Heart left ventricle (tissue), 16 donors: ENCODE results near the gene PCGF1. TPM values are rescaled to one million over a fixed set of nuclear protein-coding genes. Genes with fewer than 3 reads are reported as not detected.
A peak's percentile ranks its signal among the peaks of the same experiment; 100 is the strongest.
"Not testable (repeated sequence)": the region's sequence is repeated elsewhere in the genome, so short reads cannot be mapped to it uniquely, and the experiment has no call there.

Source experiments
- ATAC-seq, 4 donors: fragments of 200-7000 bp; cut with Tn5 transposase; one replicate each; pipeline ENCODE4 v1.9.1; 2020 to 2022; ENCODE audit warnings: moderate library complexity in 4 of 4, mild to moderate bottlenecking in 3 of 4, moderate number of reproducible peaks in 1 of 4
- DNase-seq, 5 donors: peaks; one replicate each; pipeline ENCODE4 v3.0.0-alpha.2; 2020
- H3K27ac ChIP-seq, 12 donors: fragments of 200-600 bp; sonication (generic) in 4 of 12; one replicate each; pipeline versions ENCODE4 v1.5.0 to v1.8.0; 2016 to 2022; ENCODE audit warnings: mild to moderate bottlenecking in 2 of 12
- H3K27me3 ChIP-seq, 9 donors: fragments of 200-600 bp; sonication (generic) in 2 of 9; one replicate each; pipeline versions ENCODE4 v1.5.1 to v1.8.0; 2016 to 2022; ENCODE audit warnings: mild to moderate bottlenecking in 3 of 9
- H3K36me3 ChIP-seq, 9 donors: fragments of 200-600 bp; sonication (generic) in 2 of 9; one replicate each; pipeline versions ENCODE4 v1.5.0 to v1.8.0; 2018 to 2022; ENCODE audit warnings: mild to moderate bottlenecking in 2 of 9
- H3K4me1 ChIP-seq, 12 donors: fragments of 200-600 bp; sonication (generic) in 4 of 12; one replicate each; pipeline versions ENCODE4 v1.5.0 to v1.8.0; 2016 to 2022; ENCODE audit warnings: mild to moderate bottlenecking in 3 of 12
- H3K4me3 ChIP-seq, 12 donors: fragments of 200-600 bp; sonication (generic) in 4 of 12; one replicate each; pipeline versions ENCODE4 v1.5.0 to v1.8.0; 2017 to 2022; ENCODE audit warnings: mild to moderate bottlenecking in 9 of 12, moderate library complexity in 4 of 12
- H3K9me3 ChIP-seq, 12 donors: fragments of 200-600 bp; sonication (generic) in 4 of 12; one replicate each; pipeline versions ENCODE4 v1.5.0 to v1.8.0; 2016 to 2022; ENCODE audit warnings: mild to moderate bottlenecking in 1 of 12
- CTCF ChIP-seq, 12 donors: fragments of 200-600 bp; sonication (generic) in 4 of 12; IDR thresholded peaks; one replicate each; pipeline versions ENCODE4 v1.5.0 to v1.8.0; 2018 to 2022; ENCODE audit warnings: antibody characterized with exemption in 12 of 12, mild to moderate bottlenecking in 5 of 12
- POLR2A ChIP-seq, 2 donors: fragments of 450-650 bp; IDR thresholded peaks; one replicate each; pipeline ENCODE4 v1.6.1; 2017; ENCODE audit warnings: antibody characterized with exemption in 2 of 2, mild to moderate bottlenecking in 2 of 2, moderate library complexity in 2 of 2
- WGBS, 4 donors: extraction: QIAGEN DNeasy Blood & Tissue Kit in 2 of 4; methylation state at CpG; one replicate each; pipeline versions ENCODE4 v1.1.5 to v1.1.7; 2013 to 2018; 5-methylcytosine and 5-hydroxymethylcytosine counted together
- intact Hi-C, 10 donors: fragments of 100-400 bp; cut with DNase I; formaldehyde crosslinking; loops; one replicate each; pipeline versions ENCODE4 v1.11.1 to v1.14.2; 2022
- polyA plus RNA-seq, 2 donors: library from polyadenylated mRNA; stranded (reverse); fragments of 200-250 nt; gene quantifications; one replicate each; pipeline ENCODE4 v1.2.3, GENCODE V29; 2013
- total RNA-seq, 9 donors: library from RNA; depleted of rRNA in 2 of 9; stranded (reverse); fragments of >200 nt in 2 of 9; fragmentation: NEBNext Ultra II Directional in 3 of 9; extraction: Animal tissue kit (Norgen Biotek cat#: 25700) in 3 of 9; gene quantifications; one replicate each; pipeline versions ENCODE4 v1.1.0 to v1.2.4, GENCODE V29; 2016 to 2023
- donor health status: ischemic (EF 13 %, LVEDD 7.1; RV severe dilation, severe dysfunction).
- donor health status: healthy with polysubstance abuse.
- donor health status: DM: no; HTN: yes; CAD: no.
- donor health status: DM: no; HTN: no; CAD: no.
- donor health status: ischemic (EF 25% LVEDD 6.9; RV normal size, moderate dysfunction).
- donor health status: ischemic (EF 25% LVEDD 5.7; RV mildly dilated, moderate dysfunction).
- donor health status: healthy.
- donor health status: DM: yes; HTN: yes; CAD: no.
- donor health status: ischemic (EF 35%, LVEDD 5.7; RV mildly dilated, moderate dysfunction).
- donor health status: nonischemic (EF 11% LVEDD 7.7; RV severe dilation, severe dysfunction).
- donor health status: DM: yes; HTN: yes; CAD: no.
- donor health status: PGD.
- donor health status: ischemic (EF 29% LVEDD 5.4; RV normal size, mild dysfunction).
- donor health status: nonischemic (EF 23%, LVEDD 6.1; RV moderate dilation, normal function).

The PCGF1 gene
- total and polyA plus RNA-seq, 11 donors = 10.6 to 24.9 (median 19.2) TPM

DNA sequence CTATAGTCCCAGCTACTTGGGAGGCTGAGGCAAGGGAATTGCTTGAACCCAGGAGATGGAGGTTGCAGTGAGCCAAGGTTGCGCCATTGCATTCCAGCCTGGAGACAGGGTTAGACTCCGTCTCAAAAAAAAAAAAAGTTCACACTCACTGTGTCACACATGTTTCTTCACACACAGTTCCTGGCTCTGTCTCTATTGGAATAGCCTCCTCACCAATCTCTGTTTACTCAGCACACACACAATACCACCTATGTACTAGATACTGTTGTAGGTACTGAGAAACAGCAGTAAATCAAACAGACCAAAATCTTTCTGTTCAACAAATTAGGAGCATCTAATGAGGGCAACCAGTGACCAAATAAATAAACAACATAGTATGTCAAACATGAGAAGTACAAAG is 21.4 kb downstream of the PCGF1 start:
- Histone ChIP-seq H3K27ac (no peak overlapping the region), H3K4me1 (peaks cover 5 to 23% (median 19%) of the 10 kb centered on the region in 12 donors), H3K4me3 (no peak overlapping the region), H3K27me3 (no peaks in the 10 kb centered on the region), H3K36me3 (peaks cover 0 to 67% (median 37%) of the 10 kb centered on the region in 9 donors), H3K9me3 (no peaks in the 10 kb centered on the region)
- intact Hi-C loops = loop anchor here in 1 of 10 donors (5.0 kb wide), 1 partner anchor 41 kb away; the partner anchor contains the start of genes AUP1, DQX1 and HTRA2
- no peak for DNase-seq
- no peak for TF ChIP-seq POLR2A (IDR thresholded peaks at IDR 0.05)
- no peak for TF ChIP-seq CTCF (IDR thresholded peaks at IDR 0.05)
- no peak for ATAC-seq
- WGBS, 4 donors = 75 to 98% (median 95%) methylated on average over 2 of the region's 2 CpGs

GRCh38 chr2:74483675-74484164 is 23.8 kb downstream of the PCGF1 start:
- ATAC-seq, H3K9me3 ChIP-seq, H3K27me3 ChIP-seq, DNase-seq: not testable (repeated sequence)
- peak overlapping the region in 8 of 12 donors; percentile 87 to 97 (median 90) for H3K27ac ChIP-seq
- H3K4me3 ChIP-seq = peak overlapping the region; percentile 71 to 98 (median 88)
- WGBS, 4 donors = 79 to 82% (median 80%) methylated on average over 19 of the region's 19 CpGs
- H3K36me3 ChIP-seq = peaks cover 0 to 67% (median 47%) of the 10 kb centered on the region in 9 donors
- intact Hi-C loops = loop anchor here (1.0 to 5.0 kb wide), 12 partner anchors 23 to 105 kb away; partner anchors contain the start of genes AUP1 (in 3 of the 10), HTRA2 (in 3 of the 10), INO80B (in 2 of the 10) and PCGF1 (in 2 of the 10)
- H3K4me1 ChIP-seq = peaks cover 5 to 31% (median 25%) of the 10 kb centered on the region in 12 donors

GRCh38 chr2:74482801-74483674 is 24.5 kb downstream of the PCGF1 start, which contains the start of the genes CCDC142 and TTC31:
TSS of gene CCDC142 (minus strand) at chr2:74482998. CDS start at chr2:74482837, 161 bp downstream.
TSS of gene TTC31 (plus strand) at chr2:74483081. CDS start at chr2:74483096, 15 bp downstream.
- intact Hi-C loops = loop anchor here (1.0 to 5.0 kb wide), 12 partner anchors 24 to 106 kb away; partner anchors contain the start of genes AUP1 (in 3 of the 10), HTRA2 (in 3 of the 10), INO80B (in 3 of the 10) and PCGF1 (in 2 of the 10)
- ATAC-seq (peak; percentile 98 to 99 (median 98)), DNase-seq (peak; percentile 96 to 97 (median 97))
- H3K36me3 ChIP-seq = peaks cover 0 to 60% (median 50%) of the 10 kb centered on the region in 9 donors
- H3K4me3 ChIP-seq = peak within 1 kb of the TSS; percentile 71 to 98 (median 88)
- no peaks in the 10 kb centered on the region for H3K9me3 ChIP-seq
- H3K4me1 ChIP-seq = peaks cover 5 to 31% (median 25%) of the 10 kb centered on the region in 12 donors
- no peaks in the 10 kb centered on the region for H3K27me3 ChIP-seq
- TF ChIP-seq POLR2A (IDR thresholded peaks at IDR 0.05) (peak in 1 of 2 donors; percentile 37), CTCF (IDR thresholded peaks at IDR 0.05) (peak; percentile 77 to 97 (median 88))
- H3K27ac ChIP-seq = peak within 1 kb of the TSS; percentile 73 to 97 (median 92)
- WGBS, 4 donors = 1% methylated on average over 40 to 50 of the region's 50 CpGs

DNA sequence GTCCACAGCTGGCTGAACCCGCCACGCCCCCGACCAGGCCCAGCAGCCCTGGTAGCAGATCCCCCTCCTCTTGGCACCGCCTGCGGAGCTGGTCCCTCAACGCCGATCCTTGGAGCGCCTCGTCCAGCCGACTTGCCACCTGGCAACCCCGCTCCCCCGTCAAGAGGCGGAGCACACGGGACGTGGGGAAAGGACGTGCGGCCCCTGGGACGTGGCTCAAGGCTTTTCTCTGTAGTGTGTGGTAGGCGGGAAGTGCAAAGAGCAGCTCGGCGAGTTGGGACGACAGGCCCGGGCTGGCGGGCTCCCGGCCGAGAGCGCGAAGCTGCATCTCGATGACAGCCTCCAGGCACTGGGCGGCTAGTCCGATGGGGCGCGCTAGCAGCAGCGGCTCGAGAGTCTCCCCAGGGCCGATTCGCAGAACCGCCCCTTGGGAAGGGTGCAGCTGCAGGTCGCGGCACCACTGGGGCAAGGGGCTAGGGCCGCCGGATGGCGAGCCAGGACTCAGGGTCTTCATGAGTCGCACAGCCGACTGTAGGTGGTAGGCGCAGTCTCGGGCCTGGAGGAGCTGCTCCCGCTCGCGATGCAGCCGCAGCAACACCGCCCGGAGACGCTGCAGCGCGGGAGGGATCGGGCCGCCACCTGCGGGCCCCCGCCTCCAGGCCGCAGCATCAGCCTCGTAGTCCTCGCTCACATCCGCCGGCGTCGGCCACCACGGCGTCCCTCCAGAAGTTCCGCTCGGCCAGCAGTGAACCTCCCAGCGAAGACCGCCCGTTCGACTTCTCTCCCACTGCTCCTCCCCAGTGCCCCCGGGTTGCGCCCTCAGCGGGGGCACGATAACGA is 25.3 kb downstream of the PCGF1 start:
- ATAC-seq (peak; percentile 12 to 72 (median 68)), DNase-seq (peak in 1 of 5 donors; percentile 85)
- H3K4me1 ChIP-seq = peaks cover 5 to 34% (median 25%) of the 10 kb centered on the region in 12 donors
- 1 to 2% (median 1%) methylated on average over 36 to 80 of the region's 80 CpGs for WGBS, 4 donors
- H3K27ac ChIP-seq = peak overlapping the region; percentile 73 to 97 (median 92)
- H3K27me3 ChIP-seq = no peaks in the 10 kb centered on the region
- H3K9me3 ChIP-seq = no peaks in the 10 kb centered on the region
- H3K36me3 ChIP-seq = peaks cover 0 to 59% (median 50%) of the 10 kb centered on the region in 9 donors
- peak overlapping the region; percentile 71 to 98 (median 88) for H3K4me3 ChIP-seq
- TF ChIP-seq POLR2A (IDR thresholded peaks at IDR 0.05) = no peak
- no peak for TF ChIP-seq CTCF (IDR thresholded peaks at IDR 0.05)
- intact Hi-C loops = loop anchor here in 6 of 10 donors (1.0 to 5.0 kb wide), 9 partner anchors 25 to 107 kb away; partner anchors contain the start of genes INO80B (in 2 of the 6) and PCGF1 (in 1 of the 6)
